H1 (cell line): Measurements from ENCODE around the gene SEMA3A. TPM values are rescaled to one million over a fixed set of nuclear protein-coding genes. Genes with fewer than 3 reads are reported as not detected.

Experiments used
- CBX5 ChIP-seq: fragments of 300-800, 300-1000 bp; sonication (generic); IDR thresholded peaks from 2 replicates; pipeline ENCODE4 v1.7.1; 2016; ENCODE audit warnings: antibody characterized with exemption, low read length, low read depth
- MAFK ChIP-seq: IDR thresholded peaks from 2 replicates; pipeline ENCODE4 v1.6.1; 2012; ENCODE audit warnings: low read depth, mild to moderate bottlenecking, improper control_type of control experiment, low read length
- SIRT6 ChIP-seq: IDR thresholded peaks from one replicate; pipeline ENCODE4 v1.7.1; 2012; ENCODE audit warnings: low read length, inconsistent platforms
- SP4 ChIP-seq: IDR thresholded peaks from 2 replicates; pipeline ENCODE4 v1.6.1; 2012; ENCODE audit warnings: low read length, inconsistent platforms
- TAF1 ChIP-seq: IDR thresholded peaks from 2 replicates; pipeline ENCODE4 v1.6.1; 2011; ENCODE audit warnings: mild to moderate bottlenecking, low read depth, low read length
- polyA plus RNA-seq, 7 experiments: library from polyadenylated mRNA; depleted of rRNA in 3 of 7; stranded (reverse) in 5 of 7; unstranded in 2 of 7; fragments of >200 nt in 5 of 7; fragments of 200-250 nt in 2 of 7; gene quantifications; 1 replicate in 5 of 7; 2 replicates in 1 of 7; 4 replicates in 1 of 7; pipeline versions ENCODE4 v1.2.1 to v1.2.3, GENCODE V29; 2011 to 2013; ENCODE audit warnings: missing spikeins in 2 of 7, mixed read lengths in 2 of 7
- total RNA-seq: library from RNA; stranded (reverse); fragmentation: NEBNext Ultra II Directional; extraction: Animal tissue kit (Norgen Biotek cat#: 25700); gene quantifications from 2 replicates; pipeline ENCODE4 v1.2.1, GENCODE V29; 2021
- TF ChIP-seq, protein P1 (sequence below): IDR thresholded peaks from 2 replicates; pipeline ENCODE4 v1.6.1; 2011; ENCODE audit warnings: low read depth, mild to moderate bottlenecking, low read length; ENCODE audit not compliant: insufficient read depth

Gene SEMA3A
- total and polyA plus RNA-seq, 2 of the 8 experiments (the other 6 are each of a cell fraction or from before 2014, with no cell fraction given), result 8.1 to 45.9 TPM

DNA sequence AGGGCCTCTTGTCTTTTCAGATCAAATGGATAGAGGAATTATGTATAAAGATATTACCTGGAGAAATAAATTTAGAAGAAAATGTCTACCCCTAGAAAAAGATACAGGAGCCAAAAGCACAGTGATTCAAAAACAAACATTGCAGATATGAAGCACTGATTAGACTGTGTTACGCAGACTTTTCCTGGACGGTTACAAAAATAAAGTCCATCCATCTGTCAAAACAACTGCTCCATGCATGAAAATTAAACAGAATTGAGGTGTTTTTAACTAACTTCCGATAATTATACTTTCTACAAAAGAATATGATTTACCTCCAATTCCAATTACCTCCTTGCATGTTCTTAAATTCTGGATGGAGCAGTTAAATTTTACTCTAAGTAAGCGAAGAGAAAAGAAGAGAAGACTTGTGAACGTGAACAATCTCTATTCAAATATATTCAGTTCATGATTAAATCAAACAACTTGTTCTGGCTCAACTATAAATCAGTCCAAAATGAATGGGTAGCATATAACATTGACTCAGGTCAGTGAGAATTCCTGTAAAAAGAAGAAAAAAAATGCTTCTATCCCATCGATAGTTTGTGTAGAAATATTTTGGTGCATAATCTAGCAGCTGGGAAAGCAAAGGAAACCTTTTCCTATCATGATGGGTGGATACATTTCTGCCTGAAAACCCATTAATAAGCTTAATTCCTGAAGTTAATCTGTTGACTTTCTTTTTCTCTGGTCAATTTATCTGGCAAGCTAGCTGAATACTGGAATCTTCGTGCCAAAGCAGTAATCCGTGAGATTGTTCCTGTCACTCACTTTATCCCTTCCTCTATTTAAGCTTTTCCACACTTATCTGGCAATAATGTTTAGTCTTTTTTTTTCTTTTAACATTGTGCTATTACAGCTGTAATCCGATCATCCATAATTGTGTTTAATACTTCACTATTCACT lies 80.4 kb downstream of the SEMA3A start (continued):
- TF ChIP-seq, protein P1, sequence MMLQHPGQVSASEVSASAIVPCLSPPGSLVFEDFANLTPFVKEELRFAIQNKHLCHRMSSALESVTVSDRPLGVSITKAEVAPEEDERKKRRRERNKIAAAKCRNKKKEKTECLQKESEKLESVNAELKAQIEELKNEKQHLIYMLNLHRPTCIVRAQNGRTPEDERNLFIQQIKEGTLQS, result no peak
- TF ChIP-seq TAF1, result no peak
- TF ChIP-seq SP4, result no peak
- no peak for TF ChIP-seq SIRT6
- TF ChIP-seq CBX5, result no peak
- no peak for TF ChIP-seq MAFK
- TF ChIP-seq, all 59 proteins: peak for 0
